Heart right ventricle (tissue), 16 donors: Measurements from ENCODE around the gene PTPRN2. TPM values are rescaled to one million over a fixed set of nuclear protein-coding genes. Genes with fewer than 3 reads are reported as not detected.

Experiments
- ATAC-seq, 8 donors: fragments of 200-7000 bp; cut with Tn5 transposase; one replicate each; pipeline ENCODE4 v1.9.1; 2020; ENCODE audit warnings: mild to moderate bottlenecking in 8 of 8, moderate library complexity in 8 of 8, moderate number of reproducible peaks in 1 of 8
- DNase-seq, 2 donors: peaks; one replicate each; pipeline ENCODE4 v3.0.0-alpha.2; 2020
- H3K27ac ChIP-seq, 10 donors: fragments of 200-600 bp; sonication (generic) in 2 of 10; one replicate each; pipeline versions ENCODE4 v1.5.0 to v1.8.0; 2020 to 2022; ENCODE audit warnings: mild to moderate bottlenecking in 3 of 10
- H3K27me3 ChIP-seq, 7 donors: fragments of 200-600 bp; one replicate each; pipeline ENCODE4 v1.8.0; 2021 to 2022; ENCODE audit warnings: mild to moderate bottlenecking in 2 of 7
- H3K36me3 ChIP-seq, 9 donors: fragments of 200-600 bp; sonication (generic) in 1 of 9; one replicate each; pipeline versions ENCODE4 v1.5.0 to v1.8.0; 2020 to 2022; ENCODE audit warnings: mild to moderate bottlenecking in 2 of 9
- H3K4me1 ChIP-seq, 9 donors: fragments of 200-600 bp; sonication (generic) in 1 of 9; one replicate each; pipeline versions ENCODE4 v1.5.0 to v1.8.0; 2020 to 2022; ENCODE audit warnings: mild to moderate bottlenecking in 4 of 9
- H3K4me3 ChIP-seq, 10 donors: fragments of 200-600 bp; sonication (generic) in 2 of 10; one replicate each; pipeline versions ENCODE4 v1.5.0 to v1.8.0; 2020 to 2022; ENCODE audit warnings: mild to moderate bottlenecking in 7 of 10, moderate library complexity in 2 of 10
- H3K9me3 ChIP-seq, 11 donors: fragments of 200-600 bp in 10 of 11; sonication (generic) in 2 of 11; one replicate each; pipeline versions ENCODE4 v1.5.0 to v1.8.0; 2013 to 2022; ENCODE audit warnings: mild to moderate bottlenecking in 2 of 11, control low read depth in 1 of 11, moderate library complexity in 1 of 11
- WGBS, 2 donors: extraction: QIAGEN DNeasy Blood & Tissue Kit; methylation state at CpG; one replicate each; pipeline ENCODE4 v1.1.7; 2013; ENCODE audit warnings: inconsistent platforms in 1 of 2; 5-methylcytosine and 5-hydroxymethylcytosine counted together
- intact Hi-C, 10 donors: fragments of 100-400 bp; cut with DNase I; formaldehyde crosslinking; loops; one replicate each; pipeline versions ENCODE4 v1.11.1 to v1.14.2; 2022
- polyA plus RNA-seq, 2 donors: library from polyadenylated mRNA; stranded (reverse); fragments of 200-250 nt; gene quantifications; one replicate each; pipeline ENCODE4 v1.2.3, GENCODE V29; 2013
- total RNA-seq, 10 donors: library from RNA; stranded (reverse); fragmentation: NEBNext Ultra II Directional in 3 of 10; extraction: Animal tissue kit (Norgen Biotek cat#: 25700) in 3 of 10; gene quantifications; one replicate each; pipeline versions ENCODE4 v1.2.1 to v1.2.4, GENCODE V29; 2021 to 2023
- TF ChIP-seq, protein P1 (sequence below), 9 donors: fragments of 200-600 bp; sonication (generic) in 2 of 9; IDR thresholded peaks; one replicate each; pipeline versions ENCODE4 v1.5.0 to v1.8.0; 2021 to 2022; ENCODE audit warnings: antibody characterized with exemption in 9 of 9, mild to moderate bottlenecking in 5 of 9, moderate library complexity in 1 of 9
- donor health status: Arrhythmogenic right ventricular cardiomyopathy.
- donor health status: ischemic (EF 13 %, LVEDD 7.1; RV severe dilation, severe dysfunction).
- donor health status: healthy with polysubstance abuse.
- donor health status: DM: no; HTN: yes; CAD: no.
- donor health status: DM: no; HTN: no; CAD: no.
- donor health status: ischemic (EF 25% LVEDD 6.9; RV normal size, moderate dysfunction).
- donor health status: ischemic (EF 25% LVEDD 5.7; RV mildly dilated, moderate dysfunction).
- donor health status: healthy.
- donor health status: DM: yes; HTN: yes; CAD: no.
- donor health status: Ischemic cardiomyopathy.
- donor health status: ischemic (EF 35%, LVEDD 5.7; RV mildly dilated, moderate dysfunction).
- donor health status: nonischemic (EF 11% LVEDD 7.7; RV severe dilation, severe dysfunction).
- donor health status: DM: yes; HTN: yes; CAD: no.
- donor health status: PGD.
- donor health status: ischemic (EF 29% LVEDD 5.4; RV normal size, mild dysfunction).
- donor health status: nonischemic (EF 23%, LVEDD 6.1; RV moderate dilation, normal function).

PTPRN2 gene
- total and polyA plus RNA-seq, 12 donors = 0.82 to 1.8 (median 1.3) TPM

- intact Hi-C loops = no loop called here
- ATAC-seq (peak in 1 of 8 donors; percentile 11), DNase-seq (no peak)
- WGBS, 2 donors = 71 to 74% methylated on average over 30 of the region's 30 CpGs
- no peak overlapping the region for H3K4me3 ChIP-seq
- no peak overlapping the region for H3K27ac ChIP-seq
- H3K27me3 ChIP-seq = peaks cover 0 to 43% (median 16%) of the 10 kb centered on the region in 7 donors
- H3K9me3 ChIP-seq = no peaks in the 10 kb centered on the region
- H3K36me3 ChIP-seq = no peaks in the 10 kb centered on the region
- H3K4me1 ChIP-seq = no peaks in the 10 kb centered on the region
- TF ChIP-seq, protein P1, sequence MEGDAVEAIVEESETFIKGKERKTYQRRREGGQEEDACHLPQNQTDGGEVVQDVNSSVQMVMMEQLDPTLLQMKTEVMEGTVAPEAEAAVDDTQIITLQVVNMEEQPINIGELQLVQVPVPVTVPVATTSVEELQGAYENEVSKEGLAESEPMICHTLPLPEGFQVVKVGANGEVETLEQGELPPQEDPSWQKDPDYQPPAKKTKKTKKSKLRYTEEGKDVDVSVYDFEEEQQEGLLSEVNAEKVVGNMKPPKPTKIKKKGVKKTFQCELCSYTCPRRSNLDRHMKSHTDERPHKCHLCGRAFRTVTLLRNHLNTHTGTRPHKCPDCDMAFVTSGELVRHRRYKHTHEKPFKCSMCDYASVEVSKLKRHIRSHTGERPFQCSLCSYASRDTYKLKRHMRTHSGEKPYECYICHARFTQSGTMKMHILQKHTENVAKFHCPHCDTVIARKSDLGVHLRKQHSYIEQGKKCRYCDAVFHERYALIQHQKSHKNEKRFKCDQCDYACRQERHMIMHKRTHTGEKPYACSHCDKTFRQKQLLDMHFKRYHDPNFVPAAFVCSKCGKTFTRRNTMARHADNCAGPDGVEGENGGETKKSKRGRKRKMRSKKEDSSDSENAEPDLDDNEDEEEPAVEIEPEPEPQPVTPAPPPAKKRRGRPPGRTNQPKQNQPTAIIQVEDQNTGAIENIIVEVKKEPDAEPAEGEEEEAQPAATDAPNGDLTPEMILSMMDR (IDR thresholded peaks at IDR 0.05) = no peak
Measured at GRCh38 chr7:158445421-158446175, 142.0 kb downstream of the PTPRN2 start.

DNA sequence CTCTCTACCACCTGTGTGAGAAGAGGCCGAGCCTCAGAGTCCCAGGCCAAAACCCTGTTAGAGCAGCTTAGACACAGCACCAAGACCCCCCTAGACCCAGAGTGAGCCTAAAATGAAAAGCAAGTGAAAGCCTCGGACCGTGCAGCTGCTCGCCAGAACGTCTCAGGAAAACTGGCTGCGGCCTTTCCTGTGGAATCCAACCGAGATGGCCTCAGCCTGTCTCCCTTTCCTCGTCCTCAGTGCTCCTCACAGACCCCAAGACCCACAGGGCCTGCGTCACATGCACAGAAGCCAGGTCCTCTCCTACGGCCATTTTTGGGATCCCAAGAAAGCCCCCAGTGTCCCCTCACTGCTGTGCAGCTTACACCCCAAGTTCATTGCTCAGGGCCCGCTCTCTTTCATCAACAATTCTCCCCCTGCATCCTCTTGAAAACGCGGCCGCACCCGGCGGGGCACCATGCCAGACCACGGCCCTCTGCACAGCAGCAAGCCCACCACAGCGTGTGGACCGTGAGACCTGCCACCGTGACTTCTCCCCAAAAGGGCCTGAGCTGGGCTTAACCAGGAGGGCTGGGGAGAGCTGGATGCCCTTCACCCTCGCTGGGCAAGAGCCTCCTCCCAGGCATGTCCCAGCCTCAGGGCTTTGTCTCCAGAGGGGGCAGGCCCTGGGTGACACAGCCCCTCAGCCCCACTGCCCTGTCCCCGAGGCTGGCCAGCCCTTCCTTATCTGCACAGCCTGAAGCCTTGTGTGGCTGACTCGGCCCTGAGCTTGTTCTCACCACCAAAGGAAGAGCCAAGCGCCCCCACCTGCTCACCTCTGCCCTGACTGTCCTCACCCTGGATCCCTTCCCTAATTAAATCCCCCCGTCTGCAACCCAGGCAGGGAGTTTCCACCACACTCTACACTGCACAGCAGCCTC is 142.9 kb downstream of the PTPRN2 start:
- Histone ChIP-seq H3K4me1 (no peaks in the 10 kb centered on the region), H3K9me3 (no peaks in the 10 kb centered on the region), H3K27me3 (peaks cover 0 to 36% (median 11%) of the 10 kb centered on the region in 7 donors), H3K36me3 (no peaks in the 10 kb centered on the region), H3K27ac (no peak overlapping the region), H3K4me3 (no peak overlapping the region)
- no peak for DNase-seq
- WGBS, 2 donors = 68 to 72% methylated on average over 25 of the region's 25 CpGs
- ATAC-seq = peak in 1 of 8 donors; percentile 15
- intact Hi-C loops = no loop called here
- TF ChIP-seq, protein P1 (IDR thresholded peaks at IDR 0.05) = no peak

DNA sequence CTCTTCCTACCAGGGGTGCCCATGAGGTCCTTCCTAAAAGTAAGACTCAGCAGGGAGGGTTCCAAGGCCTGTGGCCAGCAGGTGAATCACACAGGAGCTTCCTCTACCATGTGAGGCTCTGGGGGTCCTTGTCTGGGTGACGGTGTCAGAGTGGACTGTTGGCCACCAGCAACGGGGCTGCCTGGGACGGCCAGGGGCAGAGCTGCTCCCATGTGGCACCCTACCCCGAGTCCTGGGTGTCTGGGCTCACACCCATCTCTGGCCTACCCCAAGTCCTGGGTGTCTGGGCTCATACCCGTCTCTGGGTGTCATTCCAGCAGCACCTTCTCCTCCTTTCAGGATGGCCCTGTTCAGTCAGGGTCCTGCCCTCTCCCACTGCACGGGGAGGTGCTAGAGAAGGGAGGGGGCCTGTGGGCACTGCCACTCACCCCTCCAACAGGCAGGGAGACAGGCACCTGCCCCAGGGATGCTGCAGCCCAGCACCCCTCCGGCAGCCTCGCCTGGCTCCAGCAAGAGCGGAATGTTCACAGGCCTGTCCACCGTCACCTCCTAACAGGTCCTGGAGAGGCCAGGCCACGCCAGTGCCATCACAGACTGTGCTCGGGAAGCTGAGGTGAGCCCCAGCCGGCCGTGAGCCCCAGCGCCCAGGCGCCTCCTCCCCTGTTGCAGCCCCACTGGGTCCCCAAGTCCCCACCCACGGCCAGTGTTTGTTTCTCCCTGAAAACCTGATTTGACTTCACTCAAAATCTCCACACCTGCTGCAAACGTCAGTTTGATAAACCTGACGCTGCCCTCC is 143.7 kb downstream of the PTPRN2 start:
- H3K36me3 ChIP-seq = no peaks in the 10 kb centered on the region
- ATAC-seq = peak in 1 of 8 donors; percentile 41
- peaks cover 0 to 40% (median 6%) of the 10 kb centered on the region in 7 donors for H3K27me3 ChIP-seq
- H3K4me1 ChIP-seq = no peaks in the 10 kb centered on the region
- WGBS, 2 donors = 76 to 79% methylated on average over 19 of the region's 19 CpGs
- TF ChIP-seq, protein P1 (IDR thresholded peaks at IDR 0.05) = no peak
- H3K27ac ChIP-seq = no peak overlapping the region
- DNase-seq = no peak
- H3K4me3 ChIP-seq = no peak overlapping the region
- no peaks in the 10 kb centered on the region for H3K9me3 ChIP-seq
- intact Hi-C loops = no loop called here
